CD14-positive monocyte (primary cell): ENCODE measurements around the gene SYAP1. TPM values are rescaled to one million over a fixed set of nuclear protein-coding genes. Genes with fewer than 3 reads are reported as not detected.
"Not testable (repeated sequence)": the region's sequence is repeated elsewhere in the genome, so short reads cannot be mapped to it uniquely, and the experiment has no call there.

Experiments used
- DNase-seq, 3 donors: peaks; one replicate each; pipeline ENCODE4 v3.0.0-alpha.2; 2011 to 2022
- H2AFZ ChIP-seq: 2 replicates; pipeline ENCODE4 v1.6.0; 2012; ENCODE audit warnings: mild to moderate bottlenecking, low read depth, low read length, inconsistent platforms; ENCODE audit not compliant: insufficient read depth, poor library complexity, severe bottlenecking
- H3K27ac ChIP-seq, 2 donors: 1 replicate in 1 of 2; 2 replicates in 1 of 2; pipeline ENCODE4 v1.5.1; 2012 to 2013; ENCODE audit warnings: low read length in 2 of 2, control low read depth in 1 of 2, inconsistent platforms in 1 of 2, low read depth in 1 of 2, mild to moderate bottlenecking in 1 of 2
- H3K27me3 ChIP-seq, 2 donors: one replicate each; pipeline versions ENCODE4 v1.6.0 to v1.6.1; 2011 to 2013; ENCODE audit warnings: low read length in 2 of 2; ENCODE audit not compliant: control insufficient read depth in 2 of 2, insufficient read depth in 2 of 2
- H3K36me3 ChIP-seq, 2 donors: replicated peaks in 1 of 2; 1 replicate in 1 of 2; 2 replicates in 1 of 2; pipeline versions ENCODE4 v1.5.1 to v1.6.1; 2012 to 2013; ENCODE audit warnings: low read length in 2 of 2, control low read depth in 1 of 2, inconsistent platforms in 1 of 2, mild to moderate bottlenecking in 1 of 2; ENCODE audit not compliant: insufficient read depth in 2 of 2, control insufficient read depth in 1 of 2
- H3K4me1 ChIP-seq, 2 donors: 1 replicate in 1 of 2; 2 replicates in 1 of 2; pipeline versions ENCODE4 v1.5.1 to v1.6.1; 2012 to 2013; ENCODE audit warnings: low read length in 2 of 2, control low read depth in 1 of 2, inconsistent platforms in 1 of 2, mild to moderate bottlenecking in 1 of 2, moderate library complexity in 1 of 2; ENCODE audit not compliant: insufficient read depth in 2 of 2, control insufficient read depth in 1 of 2
- H3K4me2 ChIP-seq: replicated peaks from 2 replicates; pipeline ENCODE3; 2012; ENCODE audit warnings: low read length, moderate library complexity, mild to moderate bottlenecking; ENCODE audit not compliant: poor library complexity, severe bottlenecking; ENCODE audit errors: extremely low read depth
- H3K4me3 ChIP-seq, 3 experiments: fragments of 200-600 bp in 1 of 3; sonication (generic) in 1 of 3; replicated peaks in 1 of 3; 1 replicate in 2 of 3; 2 replicates in 1 of 3; pipeline ENCODE4 v1.5.1; 2011 to 2013; ENCODE audit warnings: low read length in 3 of 3, mild to moderate bottlenecking in 3 of 3, control low read depth in 2 of 3, low read depth in 2 of 3, inconsistent platforms in 1 of 3, moderate library complexity in 1 of 3
- H3K79me2 ChIP-seq: 2 replicates; pipeline ENCODE4 v1.6.0; 2012; ENCODE audit warnings: mild to moderate bottlenecking, control low read depth, inconsistent platforms, low read length, moderate library complexity; ENCODE audit not compliant: insufficient read depth
- H3K9ac ChIP-seq: 2 replicates; pipeline ENCODE4 v1.6.0; 2017; ENCODE audit warnings: low read length, mild to moderate bottlenecking; ENCODE audit not compliant: insufficient read depth, poor library complexity, severe bottlenecking
- H3K9me3 ChIP-seq, 2 donors: replicated peaks in 1 of 2; 1 replicate in 1 of 2; 2 replicates in 1 of 2; pipeline versions ENCODE4 v1.5.1 to v1.6.1; 2012 to 2013; ENCODE audit warnings: low read length in 2 of 2, control low read depth in 1 of 2; ENCODE audit not compliant: control insufficient read depth in 1 of 2, insufficient read depth in 1 of 2
- H4K20me1 ChIP-seq: 2 replicates; pipeline ENCODE4 v1.6.0; 2012; ENCODE audit warnings: mild to moderate bottlenecking, low read length, control low read depth, moderate library complexity; ENCODE audit not compliant: insufficient read depth
- H3K27ac Mint-ChIP-seq, 7 donors: one replicate each; pipeline ENCODE4 v1.8.0; 2020; ENCODE audit warnings: mild to moderate bottlenecking in 7 of 7, mixed read lengths in 7 of 7, moderate library complexity in 6 of 7, inconsistent platforms in 2 of 7
- H3K27me3 Mint-ChIP-seq, 3 donors: one replicate each; pipeline ENCODE4 v1.8.0; 2021 to 2022; ENCODE audit warnings: low read depth in 3 of 3, mild to moderate bottlenecking in 3 of 3, mixed read lengths in 3 of 3, moderate library complexity in 3 of 3, inconsistent platforms in 1 of 3
- H3K36me3 Mint-ChIP-seq, 2 donors: one replicate each; pipeline ENCODE4 v1.8.0; 2020; ENCODE audit warnings: mixed read lengths in 2 of 2, inconsistent platforms in 1 of 2, mild to moderate bottlenecking in 1 of 2
- H3K4me1 Mint-ChIP-seq: one replicate; pipeline ENCODE4 v1.8.0; 2020; ENCODE audit warnings: mild to moderate bottlenecking, mixed read lengths
- H3K4me3 Mint-ChIP-seq, 2 donors: one replicate each; pipeline ENCODE4 v1.8.0; 2020; ENCODE audit warnings: mild to moderate bottlenecking in 2 of 2, mixed read lengths in 2 of 2, moderate library complexity in 1 of 2
- H3K9me3 Mint-ChIP-seq, 7 donors: one replicate each; pipeline ENCODE4 v1.8.0; 2020 to 2022; ENCODE audit warnings: mixed read lengths in 7 of 7, mild to moderate bottlenecking in 6 of 7, moderate library complexity in 6 of 7, inconsistent platforms in 2 of 7
- CTCF ChIP-seq: fragments of 200-600 bp; IDR thresholded peaks from one replicate; pipeline ENCODE4 v1.8.0; 2022; ENCODE audit warnings: antibody characterized with exemption, mild to moderate bottlenecking
- WGBS: methylation state at CpG from one replicate; pipeline ENCODE4 v1.1.5; 2013; ENCODE audit warnings: missing lambda C conversion rate; ENCODE audit not compliant: insufficient coverage; 5-methylcytosine and 5-hydroxymethylcytosine counted together
- intact Hi-C, 2 donors: fragments of 100-400 bp; cut with micrococcal nuclease; formaldehyde crosslinking; loops; one replicate each; pipeline versions ENCODE4 v1.15.0 to v1.15.1; 2023
- polyA plus RNA-seq, 3 donors: library from polyadenylated mRNA; depleted of rRNA in 1 of 3; unstranded in 2 of 3; stranded (reverse) in 1 of 3; fragments of 300-500 nt in 2 of 3; fragments of >200 nt in 1 of 3; fragmentation: Illumina TruSeq in 2 of 3; gene quantifications; 1 replicate in 2 of 3; 2 replicates in 1 of 3; pipeline ENCODE4 v1.2.3, GENCODE V29; 2012 to 2021

SYAP1 gene
- polyA plus RNA-seq, 3 donors, result 4.2 to 9.0 (median 7.1) TPM

- no peaks in the 10 kb centered on the region for H3K79me2 ChIP-seq
- DNase-seq, result peak; percentile 31 to 38 (median 32)
- H4K20me1 ChIP-seq, result no peaks in the 10 kb centered on the region
- peaks cover 0 to 7% (median 0%) of the 10 kb centered on the region in 7 donors for H3K9me3 Mint-ChIP-seq
- peaks cover 0 to 3% of the 10 kb centered on the region in 2 donors for H3K27me3 ChIP-seq
- H3K4me1 Mint-ChIP-seq, result peaks cover 15% of the 10 kb centered on the region
- no peaks in the 10 kb centered on the region for H3K36me3 ChIP-seq
- peak within 1 kb of the TSS; percentile 70 for H3K9ac ChIP-seq
- H3K27ac Mint-ChIP-seq, result peak within 1 kb of the TSS in 6 of 7 donors; percentile 57 to 85 (median 80)
- TF ChIP-seq CTCF, result no peak
- no peaks in the 10 kb centered on the region for H3K9me3 ChIP-seq
- H3K27ac ChIP-seq, result peak within 1 kb of the TSS; percentile 25 to 69
- 7% methylated on average over 12 of the region's 30 CpGs for WGBS
- H3K4me3 Mint-ChIP-seq, result peak within 1 kb of the TSS; percentile 90 to 91
- H3K4me1 ChIP-seq, result peaks cover 11 to 12% of the 10 kb centered on the region in 2 donors
- peaks cover 0 to 42% (median 2%) of the 10 kb centered on the region in 3 donors for H3K27me3 Mint-ChIP-seq
- peak within 1 kb of the TSS; percentile 48 to 82 (median 64) for H3K4me3 ChIP-seq
- intact Hi-C loops, result loop anchor here in 1 of 2 donors (10.0 kb wide), 1 partner anchor 1038 kb away; no protein-coding TSS in a partner anchor
- H3K4me2 ChIP-seq, result peak within 1 kb of the TSS; percentile 80
- peaks cover 2 to 3% of the 10 kb centered on the region in 2 donors for H3K36me3 Mint-ChIP-seq
- peak within 1 kb of the TSS; percentile 86 for H2AFZ ChIP-seq
These were observed 6.8 kb upstream of the SYAP1 start, which contains the start of gene CTPS2 for GRCh38 chrX:16712548-16713155. CTPS2 (minus strand) TSS chrX:16712669; CDS start chrX:16702902, 9,767 bp downstream.

- no peak overlapping the region for H2AFZ ChIP-seq
- Mint-ChIP-seq H3K4me3 (no peak overlapping the region), H3K27ac (no peak overlapping the region), H3K4me1 (peaks cover 16% of the 10 kb centered on the region), H3K9me3 (peaks cover 0 to 19% (median 7%) of the 10 kb centered on the region in 7 donors), H3K36me3 (peaks cover 0 to 6% of the 10 kb centered on the region in 2 donors), H3K27me3 (peaks cover 0 to 55% (median 2%) of the 10 kb centered on the region in 3 donors)
- intact Hi-C loops, result loop anchor here in 1 of 2 donors (10.0 kb wide), 1 partner anchor 1040 kb away; no protein-coding TSS in a partner anchor
- TF ChIP-seq CTCF, result no peak
- H3K36me3 ChIP-seq, result no peaks in the 10 kb centered on the region
- peaks cover 15 to 21% of the 10 kb centered on the region in 2 donors for H3K4me1 ChIP-seq
- H3K27me3 ChIP-seq, result peaks cover 0 to 3% of the 10 kb centered on the region in 2 donors
- no peaks in the 10 kb centered on the region for H3K79me2 ChIP-seq
- no peak overlapping the region for H3K9ac ChIP-seq
- no peak overlapping the region for H3K4me3 ChIP-seq
- no peak for DNase-seq
- 100% methylated on average over 2 of the region's 8 CpGs for WGBS
- no peaks in the 10 kb centered on the region for H4K20me1 ChIP-seq
- no peak overlapping the region for H3K27ac ChIP-seq
- no peak overlapping the region for H3K4me2 ChIP-seq
- H3K9me3 ChIP-seq, result peaks cover 0 to 7% of the 10 kb centered on the region in 2 donors
These were observed 4.9 kb upstream of the SYAP1 start for GRCh38 chrX:16714504-16714903.

- Histone ChIP-seq H3K9me3 (peaks cover 0 to 13% of the 10 kb centered on the region in 2 donors), H3K4me1 (peaks cover 20 to 32% of the 10 kb centered on the region in 2 donors), H3K79me2 (peaks cover 11% of the 10 kb centered on the region)
- not testable (repeated sequence) for H3K36me3 ChIP-seq, H2AFZ ChIP-seq, H4K20me1 ChIP-seq, H3K9ac ChIP-seq, H3K36me3 Mint-ChIP-seq, H3K4me3 Mint-ChIP-seq, H3K27me3 ChIP-seq, DNase-seq, H3K27ac ChIP-seq, H3K4me3 ChIP-seq, H3K27ac Mint-ChIP-seq, H3K4me2 ChIP-seq
- Mint-ChIP-seq H3K4me1 (peaks cover 19% of the 10 kb centered on the region), H3K9me3 (peaks cover 0 to 25% (median 12%) of the 10 kb centered on the region in 7 donors), H3K27me3 (peaks cover 0 to 59% (median 2%) of the 10 kb centered on the region in 3 donors)
- intact Hi-C loops, result loop anchor here in 1 of 2 donors (10.0 kb wide), 1 partner anchor 1041 kb away; no protein-coding TSS in a partner anchor
- no CpG with 5 or more reads among the region's 6 CpGs for WGBS
These were observed 3.8 kb upstream of the SYAP1 start for GRCh38 chrX:16715638-16716037.
